Measurements from ENCODE around the gene WFDC5. TPM values are rescaled to one million over a fixed set of nuclear protein-coding genes. Genes with fewer than 3 reads are reported as not detected.

Gene WFDC5
- total and polyA plus RNA-seq, 10 of the 15 experiments (the other 5 are each of a cell fraction or from before 2014, with no cell fraction given), result 0.20 to 0.26 (median 0.21) TPM; not detected in 7

GRCh38 chr20:45103072-45103471 is 11.9 kb downstream of the WFDC5 start:
- H3K4me3 ChIP-seq, result no peak overlapping the region
- H3K79me2 ChIP-seq (ENCODE audit: control insufficient read depth, insufficient read depth, low read length), result no peaks in the 10 kb centered on the region
- no peak for TF ChIP-seq BACH1 (IDR thresholded peaks at IDR 0.05; ENCODE audit: borderline replicate concordance)
- TF ChIP-seq ZNF622 (IDR thresholded peaks at IDR 0.05), result no peak
- no peak for TF ChIP-seq RFX5 (IDR thresholded peaks at IDR 0.05; ENCODE audit: low read depth, low read length)
- no peak for TF ChIP-seq YY1 (IDR thresholded peaks at IDR 0.05; ENCODE audit: low read depth, low read length)
- TF ChIP-seq NFXL1 (IDR thresholded peaks at IDR 0.05; ENCODE audit: borderline replicate concordance), result no peak
- no peak for TF ChIP-seq HDAC2 (IDR thresholded peaks at IDR 0.05)
- TF ChIP-seq, protein P1, sequence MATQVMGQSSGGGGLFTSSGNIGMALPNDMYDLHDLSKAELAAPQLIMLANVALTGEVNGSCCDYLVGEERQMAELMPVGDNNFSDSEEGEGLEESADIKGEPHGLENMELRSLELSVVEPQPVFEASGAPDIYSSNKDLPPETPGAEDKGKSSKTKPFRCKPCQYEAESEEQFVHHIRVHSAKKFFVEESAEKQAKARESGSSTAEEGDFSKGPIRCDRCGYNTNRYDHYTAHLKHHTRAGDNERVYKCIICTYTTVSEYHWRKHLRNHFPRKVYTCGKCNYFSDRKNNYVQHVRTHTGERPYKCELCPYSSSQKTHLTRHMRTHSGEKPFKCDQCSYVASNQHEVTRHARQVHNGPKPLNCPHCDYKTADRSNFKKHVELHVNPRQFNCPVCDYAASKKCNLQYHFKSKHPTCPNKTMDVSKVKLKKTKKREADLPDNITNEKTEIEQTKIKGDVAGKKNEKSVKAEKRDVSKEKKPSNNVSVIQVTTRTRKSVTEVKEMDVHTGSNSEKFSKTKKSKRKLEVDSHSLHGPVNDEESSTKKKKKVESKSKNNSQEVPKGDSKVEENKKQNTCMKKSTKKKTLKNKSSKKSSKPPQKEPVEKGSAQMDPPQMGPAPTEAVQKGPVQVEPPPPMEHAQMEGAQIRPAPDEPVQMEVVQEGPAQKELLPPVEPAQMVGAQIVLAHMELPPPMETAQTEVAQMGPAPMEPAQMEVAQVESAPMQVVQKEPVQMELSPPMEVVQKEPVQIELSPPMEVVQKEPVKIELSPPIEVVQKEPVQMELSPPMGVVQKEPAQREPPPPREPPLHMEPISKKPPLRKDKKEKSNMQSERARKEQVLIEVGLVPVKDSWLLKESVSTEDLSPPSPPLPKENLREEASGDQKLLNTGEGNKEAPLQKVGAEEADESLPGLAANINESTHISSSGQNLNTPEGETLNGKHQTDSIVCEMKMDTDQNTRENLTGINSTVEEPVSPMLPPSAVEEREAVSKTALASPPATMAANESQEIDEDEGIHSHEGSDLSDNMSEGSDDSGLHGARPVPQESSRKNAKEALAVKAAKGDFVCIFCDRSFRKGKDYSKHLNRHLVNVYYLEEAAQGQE (IDR thresholded peaks at IDR 0.05; ENCODE audit: low read depth, low read length), result no peak
- no peak for TF ChIP-seq SMAD5 (IDR thresholded peaks at IDR 0.05; ENCODE audit: low read depth)
- TF ChIP-seq BCL3 (IDR thresholded peaks at IDR 0.05; ENCODE audit: borderline replicate concordance, insufficient read depth, low read depth, low read length, poor library complexity, severe bottlenecking), result no peak
- no peak for FAIRE-seq
- H3K4me1 ChIP-seq (ENCODE audit: control insufficient read depth, insufficient read depth, low read length), result no peaks in the 10 kb centered on the region
- DNase-seq (ENCODE audit: low read depth, low spot score), result no peak
- H3K9ac ChIP-seq (ENCODE audit: control insufficient read depth, insufficient read depth, low read length), result no peak overlapping the region
- ChIA-PET RAD21 (ENCODE audit: unreplicated experiment) (no interaction called here), SMC1A (ENCODE audit: uncharacterized antibody, unreplicated experiment) (no interaction called here), CTCF (interaction anchor here (1.0 to 1.5 kb wide), 2 partner anchors 9 to 59 kb away, joined by 3 to 5 read pairs; no protein-coding TSS in a partner anchor), POLR2A (no interaction called here)
- no peaks in the 10 kb centered on the region for H4K20me1 ChIP-seq (ENCODE audit: control insufficient read depth, insufficient read depth)
- H3K4me2 ChIP-seq (ENCODE audit: control insufficient read depth, insufficient read depth), result no peak overlapping the region
- in situ Hi-C loops (cut with MboI) (no loop called here), intact Hi-C loops (cut with micrococcal nuclease; ENCODE audit: unreplicated experiment) (no loop called here)
- H3K9me3 ChIP-seq (replicated peaks; ENCODE audit: control insufficient read depth, insufficient read depth, low read length), result no peaks in the 10 kb centered on the region; the same call in 2 of the 3 replicates
- H2AFZ ChIP-seq (ENCODE audit: control insufficient read depth, low read depth, low read length), result no peak overlapping the region
- 17% methylated on average over 2 of the region's 2 CpGs for WGBS (ENCODE audit: insufficient coverage, insufficient replicate concordance, low lambda C conversion rate, missing lambda C conversion rate)
- H3K27me3 ChIP-seq (replicated peaks in 1 of 2; ENCODE audit: control insufficient read depth in 2 of 2, insufficient read depth in 2 of 2, low read length in 1 of 2), result peaks cover 5 to 7% of the 10 kb centered on the region in 2 experiments
- H3K36me3 ChIP-seq (ENCODE audit: control insufficient read depth in 2 of 2, insufficient read depth in 2 of 2, low read length in 1 of 2), result no peaks in the 10 kb centered on the region
- BruUV-seq (replicated peaks), result no TSS peak
- H3K27ac ChIP-seq (ENCODE audit: control insufficient read depth, insufficient read depth), result no peak overlapping the region
- ATAC-seq, result no peak
